Left ventricle myocardium inferior (tissue), 1 donor: ENCODE results near the gene CADPS2. TPM values are rescaled to one million over a fixed set of nuclear protein-coding genes. Genes with fewer than 3 reads are reported as not detected.

Experiments used
- DNase-seq: peaks from one replicate; pipeline ENCODE4 v3.0.0-alpha.2; 2020
- H3K27ac ChIP-seq: fragments of 200-600 bp; replicated peaks from 2 replicates; pipeline ENCODE4 v1.8.0; 2021
- H3K27me3 ChIP-seq: fragments of 200-600 bp; 2 replicates; pipeline ENCODE4 v1.8.0; 2021; ENCODE audit warnings: low read depth
- H3K36me3 ChIP-seq: fragments of 200-600 bp; 2 replicates; pipeline ENCODE4 v1.8.0; 2021
- H3K4me1 ChIP-seq: fragments of 200-600 bp; 2 replicates; pipeline ENCODE4 v1.8.0; 2021
- H3K4me3 ChIP-seq: fragments of 200-600 bp; 2 replicates; pipeline ENCODE4 v1.8.0; 2021; ENCODE audit warnings: mild to moderate bottlenecking, moderate library complexity
- H3K9me3 ChIP-seq: fragments of 200-600 bp; replicated peaks from 2 replicates; pipeline ENCODE4 v1.8.0; 2021
- CTCF ChIP-seq: fragments of 200-600 bp; IDR thresholded peaks from 2 replicates; pipeline ENCODE4 v1.8.0; 2021; ENCODE audit warnings: antibody characterized with exemption, mild to moderate bottlenecking, borderline replicate concordance
- intact Hi-C: fragments of 100-400 bp; cut with micrococcal nuclease; formaldehyde crosslinking; loops from one replicate; pipeline ENCODE4 v1.11.0; 2022
- total RNA-seq: library from RNA; stranded (reverse); fragmentation: NEBNext Ultra II Directional; extraction: Animal tissue kit (Norgen Biotek cat#: 25700); gene quantifications from one replicate; pipeline ENCODE4 v1.2.1, GENCODE V29; 2021
- donor health status: DM: no; HTN: yes; CAD: no; lungs with severe emphysema.

The CADPS2 gene
- total RNA-seq, 1 donor from 2014 or later: 11.9 TPM

DNA sequence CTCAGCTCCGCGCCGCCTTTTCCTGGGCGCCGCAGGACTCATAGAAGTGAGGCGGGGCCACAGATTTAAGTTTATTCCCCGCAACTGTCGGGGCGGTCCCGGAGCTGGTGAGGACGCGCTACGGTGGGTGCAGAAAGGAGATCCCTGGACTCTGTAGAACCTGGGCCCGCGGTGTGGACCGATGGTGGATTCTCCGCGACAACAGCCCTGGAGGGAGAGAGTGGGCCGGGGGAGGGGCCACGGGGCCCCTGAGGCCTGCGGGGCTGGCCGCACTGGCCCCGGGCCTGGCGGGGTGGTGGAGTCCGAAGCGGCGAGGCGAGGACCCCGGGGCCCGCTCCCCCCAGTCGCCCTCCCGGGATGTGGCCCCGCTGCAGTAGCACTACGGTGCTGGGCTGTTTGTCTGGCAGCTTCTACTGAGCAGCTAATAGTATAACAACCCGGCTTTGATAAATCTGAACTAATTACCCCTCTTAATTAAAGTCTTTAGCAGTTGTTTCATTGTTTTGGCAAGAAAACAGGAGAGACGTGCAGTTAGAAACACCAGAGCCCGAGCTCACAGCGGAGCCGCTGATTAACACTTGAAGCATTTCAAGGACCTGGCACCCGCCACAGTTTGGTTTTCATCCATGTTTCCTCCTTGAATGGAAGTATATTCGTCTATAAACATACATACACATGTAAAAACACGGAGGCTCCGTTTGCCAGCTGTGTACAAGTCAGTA, 585.9 kb downstream of the CADPS2 start:
- H3K9me3 ChIP-seq: no peaks in the 10 kb centered on the region
- no peak for TF ChIP-seq CTCF

GRCh38 chr7:122299624-122300210, 586.5 kb downstream of the CADPS2 start:
- no peaks in the 10 kb centered on the region for H3K9me3 ChIP-seq
- peak overlapping the region; percentile 42 for H3K4me3 ChIP-seq
- H3K27me3 ChIP-seq: peaks cover 100% of the 10 kb centered on the region
- no peaks in the 10 kb centered on the region for H3K36me3 ChIP-seq
- TF ChIP-seq CTCF: no peak
- H3K27ac ChIP-seq: no peak overlapping the region
- intact Hi-C loops: no loop called here
- no peak for DNase-seq
- H3K4me1 ChIP-seq: peaks cover 32% of the 10 kb centered on the region

More for the DNA sequence above, 585.9 kb downstream of the CADPS2 start:
- DNase-seq: no peak
- peaks cover 100% of the 10 kb centered on the region for H3K27me3 ChIP-seq
- no peak overlapping the region for H3K27ac ChIP-seq
- peaks cover 38% of the 10 kb centered on the region for H3K4me1 ChIP-seq
- intact Hi-C loops: no loop called here
- peak overlapping the region; percentile 42 for H3K4me3 ChIP-seq
- no peaks in the 10 kb centered on the region for H3K36me3 ChIP-seq

GRCh38 chr7:122298618-122299017, 587.6 kb downstream of the CADPS2 start:
- no peak for TF ChIP-seq CTCF
- peaks cover 21% of the 10 kb centered on the region for H3K4me1 ChIP-seq
- intact Hi-C loops: no loop called here
- H3K27me3 ChIP-seq: peaks cover 94% of the 10 kb centered on the region
- H3K4me3 ChIP-seq: no peak overlapping the region
- H3K9me3 ChIP-seq: no peaks in the 10 kb centered on the region
- no peak for DNase-seq
- H3K36me3 ChIP-seq: no peaks in the 10 kb centered on the region
- H3K27ac ChIP-seq: no peak overlapping the region

- Histone ChIP-seq H3K4me3 (no peak overlapping the region), H3K27me3 (peaks cover 92% of the 10 kb centered on the region), H3K36me3 (no peaks in the 10 kb centered on the region), H3K9me3 (no peaks in the 10 kb centered on the region), H3K4me1 (peaks cover 20% of the 10 kb centered on the region), H3K27ac (no peak overlapping the region)
- intact Hi-C loops: no loop called here
- no peak for DNase-seq
- no peak for TF ChIP-seq CTCF
Measured at GRCh38 chr7:122298131-122298530, 588.1 kb downstream of the CADPS2 start.

GRCh38 chr7:122291189-122291588, 595.1 kb downstream of the CADPS2 start:
- no peak for TF ChIP-seq CTCF
- no peaks in the 10 kb centered on the region for H3K4me1 ChIP-seq
- peaks cover 34% of the 10 kb centered on the region for H3K9me3 ChIP-seq
- no peak for DNase-seq
- H3K27ac ChIP-seq: no peak overlapping the region
- no peak overlapping the region for H3K4me3 ChIP-seq
- intact Hi-C loops: no loop called here
- no peaks in the 10 kb centered on the region for H3K36me3 ChIP-seq
- peaks cover 54% of the 10 kb centered on the region for H3K27me3 ChIP-seq
